SK-N-SH treated with all-trans-retinoic acid at 6 μM for 48 hours (cell line): ENCODE measurements around the gene HCRTR1.

Source experiments
- ARNTL ChIP-seq: fragments of 450-650 bp; formaldehyde crosslinking; IDR thresholded peaks from 2 replicates; pipeline ENCODE4 v1.5.0; 2020; ENCODE audit warnings: low read depth, mild to moderate bottlenecking, moderate library complexity, borderline replicate concordance
- ESRRG ChIP-seq: fragments of 250-450 bp; sonication (Bioruptor Pico); IDR thresholded peaks from 2 replicates; pipeline ENCODE4 v1.6.1; 2021; ENCODE audit warnings: mild to moderate bottlenecking
- GLIS3 ChIP-seq: fragments of 250-450 bp; sonication (Bioruptor Pico); IDR thresholded peaks from 2 replicates; pipeline ENCODE4 v1.5.0; 2020; ENCODE audit warnings: mild to moderate bottlenecking, moderate library complexity
- ZFP30 ChIP-seq: fragments of 450-650 bp; formaldehyde crosslinking; IDR thresholded peaks from 2 replicates; pipeline ENCODE4 v1.5.0; 2022; ENCODE audit warnings: mild to moderate bottlenecking, moderate library complexity
- ZNF565 ChIP-seq: fragments of 450-650 bp; formaldehyde crosslinking; conservative IDR thresholded peaks from 2 replicates; pipeline ENCODE4 v1.5.0; 2020; ENCODE audit warnings: low read depth, mild to moderate bottlenecking, moderate library complexity
- ZNF70 ChIP-seq: fragments of 450-650 bp; formaldehyde crosslinking; IDR thresholded peaks from 2 replicates; pipeline ENCODE4 v1.5.0; 2020; ENCODE audit warnings: mild to moderate bottlenecking, moderate library complexity
- TF ChIP-seq, protein P1 (sequence below): fragments of 250-450 bp; sonication (Bioruptor Pico); IDR thresholded peaks from 2 replicates; pipeline ENCODE4 v1.8.0; 2020; ENCODE audit warnings: mild to moderate bottlenecking, moderate library complexity, borderline replicate concordance

DNA sequence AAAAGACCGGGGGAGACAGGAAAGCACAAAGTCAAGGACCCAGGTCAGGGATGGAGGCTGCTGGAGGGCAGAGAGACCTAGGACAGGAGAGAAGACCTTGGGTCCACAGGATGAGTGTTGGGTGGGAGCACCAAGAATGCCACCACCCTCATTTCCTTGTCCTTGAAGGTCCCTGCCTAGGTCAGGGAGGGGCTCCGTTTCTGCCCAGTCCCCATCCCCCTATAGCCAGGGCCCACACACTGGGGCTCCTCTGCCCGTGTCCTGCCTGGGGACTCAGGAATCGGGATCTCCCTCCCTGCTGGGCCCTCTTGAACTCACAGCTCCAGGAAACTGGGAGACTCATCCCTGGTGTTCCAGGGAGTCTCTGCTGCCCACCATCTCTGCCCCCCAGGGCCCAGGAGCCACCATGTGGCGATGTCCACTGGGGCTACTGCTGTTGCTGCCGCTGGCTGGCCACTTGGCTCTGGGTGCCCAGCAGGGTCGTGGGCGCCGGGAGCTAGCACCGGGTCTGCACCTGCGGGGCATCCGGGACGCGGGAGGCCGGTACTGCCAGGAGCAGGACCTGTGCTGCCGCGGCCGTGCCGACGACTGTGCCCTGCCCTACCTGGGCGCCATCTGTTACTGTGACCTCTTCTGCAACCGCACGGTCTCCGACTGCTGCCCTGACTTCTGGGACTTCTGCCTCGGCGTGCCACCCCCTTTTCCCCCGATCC, 40.6 kb upstream of the HCRTR1 start:
- TF ChIP-seq ZNF565 = no peak
- TF ChIP-seq ARNTL = no peak
- TF ChIP-seq, protein P1, sequence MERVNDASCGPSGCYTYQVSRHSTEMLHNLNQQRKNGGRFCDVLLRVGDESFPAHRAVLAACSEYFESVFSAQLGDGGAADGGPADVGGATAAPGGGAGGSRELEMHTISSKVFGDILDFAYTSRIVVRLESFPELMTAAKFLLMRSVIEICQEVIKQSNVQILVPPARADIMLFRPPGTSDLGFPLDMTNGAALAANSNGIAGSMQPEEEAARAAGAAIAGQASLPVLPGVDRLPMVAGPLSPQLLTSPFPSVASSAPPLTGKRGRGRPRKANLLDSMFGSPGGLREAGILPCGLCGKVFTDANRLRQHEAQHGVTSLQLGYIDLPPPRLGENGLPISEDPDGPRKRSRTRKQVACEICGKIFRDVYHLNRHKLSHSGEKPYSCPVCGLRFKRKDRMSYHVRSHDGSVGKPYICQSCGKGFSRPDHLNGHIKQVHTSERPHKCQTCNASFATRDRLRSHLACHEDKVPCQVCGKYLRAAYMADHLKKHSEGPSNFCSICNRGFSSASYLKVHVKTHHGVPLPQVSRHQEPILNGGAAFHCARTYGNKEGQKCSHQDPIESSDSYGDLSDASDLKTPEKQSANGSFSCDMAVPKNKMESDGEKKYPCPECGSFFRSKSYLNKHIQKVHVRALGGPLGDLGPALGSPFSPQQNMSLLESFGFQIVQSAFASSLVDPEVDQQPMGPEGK (CRISPR knock-in tag) = no peak
- no peak for TF ChIP-seq GLIS3
- TF ChIP-seq ESRRG (CRISPR knock-in tag) = no peak
- no peak for TF ChIP-seq ZNF70 (CRISPR knock-in tag)
- TF ChIP-seq ZFP30 = no peak
